Lung (tissue), 12 donors: ENCODE measurements around the gene CYTH2. TPM values are rescaled to one million over a fixed set of nuclear protein-coding genes. Genes with fewer than 3 reads are reported as not detected.

ENCODE experiments used
- ATAC-seq: fragments of 200-7000 bp; cut with Tn5 transposase; one replicate; pipeline ENCODE4 v1.9.1; 2020; ENCODE audit warnings: moderate number of reproducible peaks; ENCODE audit not compliant: insufficient read depth, low FRiP score
- DNase-seq, 3 donors: peaks; one replicate each; pipeline ENCODE4 v3.0.0-alpha.2; 2013 to 2017
- H3K27ac ChIP-seq, 2 donors: one replicate each; pipeline ENCODE4 v1.5.1; 2013; ENCODE audit warnings: mild to moderate bottlenecking in 2 of 2, moderate library complexity in 2 of 2, control low read depth in 1 of 2, inconsistent platforms in 1 of 2, low read depth in 1 of 2, low read length in 1 of 2
- H3K27me3 ChIP-seq, 3 donors: one replicate each; pipeline ENCODE4 v1.5.1; 2013; ENCODE audit warnings: low read length in 2 of 3; ENCODE audit not compliant: control insufficient read depth in 3 of 3, insufficient read depth in 3 of 3
- H3K36me3 ChIP-seq, 4 donors: one replicate each; pipeline ENCODE4 v1.5.1; 2013; ENCODE audit warnings: low read length in 4 of 4, mild to moderate bottlenecking in 1 of 4, moderate library complexity in 1 of 4; ENCODE audit not compliant: control insufficient read depth in 4 of 4, insufficient read depth in 4 of 4
- H3K4me1 ChIP-seq, 5 donors: one replicate each; pipeline ENCODE4 v1.5.1; 2013; ENCODE audit warnings: low read length in 5 of 5, mild to moderate bottlenecking in 2 of 5, moderate library complexity in 1 of 5; ENCODE audit not compliant: control insufficient read depth in 5 of 5, insufficient read depth in 5 of 5
- H3K4me3 ChIP-seq: one replicate; pipeline ENCODE4 v1.5.1; 2013; ENCODE audit warnings: mild to moderate bottlenecking, control low read depth, moderate library complexity
- H3K9ac ChIP-seq, 2 donors: one replicate each; pipeline ENCODE4 v1.5.1; 2013; ENCODE audit warnings: low read length in 2 of 2, control low read depth in 1 of 2; ENCODE audit not compliant: insufficient read depth in 1 of 2
- H3K9me3 ChIP-seq, 4 donors: one replicate each; pipeline ENCODE4 v1.5.1; 2013; ENCODE audit warnings: low read length in 3 of 4, mild to moderate bottlenecking in 1 of 4, moderate library complexity in 1 of 4; ENCODE audit not compliant: control insufficient read depth in 4 of 4, insufficient read depth in 3 of 4
- WGBS, 2 donors: extraction: QIAGEN DNeasy Blood & Tissue Kit; methylation state at CpG; one replicate each; pipeline ENCODE4 v1.1.7; 2013; 5-methylcytosine and 5-hydroxymethylcytosine counted together
- polyA plus RNA-seq, 2 donors: library from polyadenylated mRNA; stranded (reverse); fragments of 200-250 nt; gene quantifications; one replicate each; pipeline ENCODE4 v1.2.1, GENCODE V29; 2013
- total RNA-seq, 2 donors: library from RNA; depleted of rRNA in 1 of 2; stranded (reverse); fragments of >200 nt in 1 of 2; gene quantifications; one replicate each; pipeline ENCODE4 v1.2.1, GENCODE V29; 2014 to 2021
- TF ChIP-seq, protein P1 (sequence below): IDR thresholded peaks from 2 replicates; pipeline ENCODE4 v1.5.1; 2012; ENCODE audit warnings: mild to moderate bottlenecking; ENCODE audit errors: control extremely low read depth, extremely low read depth
- donor health status: control.
- donor health status: control.
- donor health status: Bipolar disorder and iron deficiency.
- donor health status: healthy.
- donor health status: DM: yes; HTN: yes; CAD: no.

CYTH2 gene
- total and polyA plus RNA-seq, 4 donors = 44.1 to 72.5 (median 49.2) TPM

DNA sequence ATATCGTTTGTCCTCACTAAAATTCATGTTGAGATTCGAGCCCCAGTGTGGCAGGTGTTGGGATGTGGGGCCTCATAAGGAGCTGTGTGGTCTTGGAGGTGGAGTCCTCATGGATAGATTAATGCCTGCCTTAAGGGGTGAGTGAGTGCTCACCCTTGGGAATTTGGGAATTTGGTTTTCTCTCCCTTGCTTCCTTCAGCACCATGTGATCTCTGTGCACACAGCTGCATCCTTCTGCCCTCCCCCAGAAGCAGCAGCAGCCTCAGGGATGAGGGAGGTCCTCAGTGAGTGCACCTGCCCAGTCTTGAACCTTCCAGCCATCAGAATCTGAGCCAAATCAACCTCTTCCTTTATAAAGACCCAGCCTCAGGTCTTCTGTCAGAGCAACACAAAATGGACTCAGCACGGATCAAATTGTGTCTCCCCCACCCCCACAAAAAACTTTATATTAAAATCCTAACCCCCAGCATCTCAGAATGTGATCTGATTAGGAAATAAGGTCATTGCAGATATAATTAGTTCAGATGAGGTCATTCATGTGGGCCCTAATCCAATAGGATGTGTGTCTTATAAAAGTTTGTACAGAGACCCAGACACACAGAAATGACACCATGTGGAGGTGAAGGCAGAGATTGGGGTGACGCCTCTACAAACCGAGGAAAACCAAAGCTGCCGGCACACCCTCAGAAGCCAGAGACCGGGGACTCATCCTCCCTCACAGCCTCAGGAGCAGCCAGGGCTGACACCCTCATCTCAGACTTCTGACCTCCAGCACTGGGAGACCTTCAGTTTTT, 12.9 kb downstream of the CYTH2 start:
- Histone ChIP-seq H3K9ac (no peak overlapping the region), H3K27ac (no peak overlapping the region), H3K4me1 (peaks cover 0 to 16% (median 4%) of the 10 kb centered on the region in 5 donors), H3K4me3 (no peak overlapping the region), H3K9me3 (no peaks in the 10 kb centered on the region), H3K36me3 (peaks cover 0 to 22% (median 6%) of the 10 kb centered on the region in 4 donors), H3K27me3 (no peaks in the 10 kb centered on the region)
- 72 to 81% methylated on average over 7 of the region's 7 CpGs for WGBS, 2 donors
- no peak for ATAC-seq
- TF ChIP-seq, protein P1, sequence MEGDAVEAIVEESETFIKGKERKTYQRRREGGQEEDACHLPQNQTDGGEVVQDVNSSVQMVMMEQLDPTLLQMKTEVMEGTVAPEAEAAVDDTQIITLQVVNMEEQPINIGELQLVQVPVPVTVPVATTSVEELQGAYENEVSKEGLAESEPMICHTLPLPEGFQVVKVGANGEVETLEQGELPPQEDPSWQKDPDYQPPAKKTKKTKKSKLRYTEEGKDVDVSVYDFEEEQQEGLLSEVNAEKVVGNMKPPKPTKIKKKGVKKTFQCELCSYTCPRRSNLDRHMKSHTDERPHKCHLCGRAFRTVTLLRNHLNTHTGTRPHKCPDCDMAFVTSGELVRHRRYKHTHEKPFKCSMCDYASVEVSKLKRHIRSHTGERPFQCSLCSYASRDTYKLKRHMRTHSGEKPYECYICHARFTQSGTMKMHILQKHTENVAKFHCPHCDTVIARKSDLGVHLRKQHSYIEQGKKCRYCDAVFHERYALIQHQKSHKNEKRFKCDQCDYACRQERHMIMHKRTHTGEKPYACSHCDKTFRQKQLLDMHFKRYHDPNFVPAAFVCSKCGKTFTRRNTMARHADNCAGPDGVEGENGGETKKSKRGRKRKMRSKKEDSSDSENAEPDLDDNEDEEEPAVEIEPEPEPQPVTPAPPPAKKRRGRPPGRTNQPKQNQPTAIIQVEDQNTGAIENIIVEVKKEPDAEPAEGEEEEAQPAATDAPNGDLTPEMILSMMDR = no peak
- no peak for DNase-seq

DNA sequence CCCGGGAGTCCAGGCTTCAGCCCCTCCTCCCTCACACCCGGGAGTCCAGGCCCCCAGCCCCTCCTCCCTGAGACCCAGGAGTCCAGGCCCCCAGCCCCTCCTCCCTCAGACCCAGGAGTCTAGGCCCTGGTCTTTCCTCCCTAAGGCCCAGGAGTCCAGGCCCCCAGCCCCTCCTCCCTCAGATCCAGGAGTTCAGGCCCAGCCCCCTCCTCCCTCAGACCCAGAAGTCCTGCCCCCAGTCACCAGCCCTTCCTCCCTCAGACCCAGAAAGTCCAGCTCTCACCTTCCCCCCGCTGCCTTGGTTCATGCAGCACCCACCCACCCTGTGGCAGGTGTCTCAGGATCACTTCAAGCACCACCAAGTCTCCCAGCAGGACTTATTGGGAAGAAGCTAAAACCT, 14.1 kb downstream of the CYTH2 start:
- no peak overlapping the region for H3K9ac ChIP-seq
- H3K4me1 ChIP-seq = peaks cover 0 to 16% (median 4%) of the 10 kb centered on the region in 5 donors
- TF ChIP-seq, protein P1 = no peak
- DNase-seq (no peak), ATAC-seq (no peak)
- peaks cover 0 to 10% (median 5%) of the 10 kb centered on the region in 4 donors for H3K36me3 ChIP-seq
- H3K27me3 ChIP-seq = no peaks in the 10 kb centered on the region
- H3K27ac ChIP-seq = no peak overlapping the region
- H3K4me3 ChIP-seq = no peak overlapping the region
- WGBS, 2 donors = 46 to 64% methylated on average over 2 to 3 of the region's 3 CpGs
- H3K9me3 ChIP-seq = no peaks in the 10 kb centered on the region

DNA sequence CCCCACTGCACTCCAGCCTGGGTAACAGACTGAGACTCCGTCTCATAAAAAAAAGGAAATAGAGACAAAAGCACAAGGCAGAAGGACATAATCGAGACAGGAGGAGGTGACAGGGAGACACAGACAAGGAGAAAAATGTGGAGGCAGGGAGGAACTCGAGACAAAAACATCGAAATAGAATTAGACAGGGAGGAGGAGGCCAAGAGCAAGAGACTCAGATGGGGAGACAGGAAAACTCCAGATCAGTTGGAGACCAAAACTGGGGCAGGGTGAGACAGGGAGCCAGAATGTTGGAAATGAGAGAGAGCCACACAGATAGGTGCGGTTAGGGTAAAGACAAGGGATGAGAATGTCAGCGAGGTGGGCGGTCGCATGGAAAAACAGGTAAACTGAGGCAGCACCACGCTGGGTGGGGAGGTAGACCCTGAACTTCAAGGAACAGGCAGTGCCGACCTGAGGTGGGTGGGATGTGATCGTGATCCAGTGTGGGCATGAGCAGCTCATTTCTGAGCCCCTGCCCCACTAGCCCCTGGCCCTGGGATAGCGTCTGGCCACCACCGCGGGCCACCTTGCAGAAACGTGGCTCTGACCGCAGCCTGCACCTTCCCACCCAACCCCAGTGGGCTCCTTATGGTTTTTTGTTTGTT, 15.2 kb downstream of the CYTH2 start:
- peaks cover 0 to 16% (median 4%) of the 10 kb centered on the region in 5 donors for H3K4me1 ChIP-seq
- DNase-seq (no peak), ATAC-seq (no peak)
- H3K27me3 ChIP-seq = no peaks in the 10 kb centered on the region
- no peak overlapping the region for H3K4me3 ChIP-seq
- 84 to 87% methylated on average over 16 of the region's 16 CpGs for WGBS, 2 donors
- no peak overlapping the region for H3K9ac ChIP-seq
- peaks cover 0 to 7% (median 0%) of the 10 kb centered on the region in 4 donors for H3K36me3 ChIP-seq
- TF ChIP-seq, protein P1 = no peak
- no peaks in the 10 kb centered on the region for H3K9me3 ChIP-seq
- no peak overlapping the region for H3K27ac ChIP-seq
